Measurements from ENCODE around the gene SPC24. TPM values are rescaled to one million over a fixed set of nuclear protein-coding genes. Genes with fewer than 3 reads are reported as not detected.
"Not testable (repeated sequence)": the region's sequence is repeated elsewhere in the genome, so short reads cannot be mapped to it uniquely, and the experiment has no call there.

SPC24 gene
- total and polyA plus RNA-seq, 9 donors, result 0.47 to 2.7 (median 0.99) TPM; not detected in 1

GRCh38 chr19:11130824-11131455 is 24.6 kb downstream of the SPC24 start:
- TF ChIP-seq CTCF (IDR thresholded peaks at IDR 0.05), result peak; percentile 76 to 93 (median 90)
- no peak for TF ChIP-seq POLR2A (IDR thresholded peaks at IDR 0.05)
- no peak for TF ChIP-seq EP300 (IDR thresholded peaks at IDR 0.05)
- peak; percentile 78 to 88 (median 83) for DNase-seq
- peaks cover 1% of the 10 kb centered on the region for H3K4me1 ChIP-seq (ENCODE audit: insufficient read depth)
- H3K4me3 ChIP-seq, result no peak overlapping the region
- H3K9me3 ChIP-seq, result no peaks in the 10 kb centered on the region
- intact Hi-C loops (cut with DNase I), result loop anchor here in 3 of 4 donors (2.0 to 5.0 kb wide), 3 partner anchors 94 to 194 kb away; no protein-coding TSS in a partner anchor
- 36 to 51% (median 39%) methylated on average over 19 of the region's 19 CpGs for WGBS, 3 donors
- H3K27ac ChIP-seq, result peak overlapping the region; percentile 28 to 41
- no peaks in the 10 kb centered on the region for H3K36me3 ChIP-seq
- H3K27me3 ChIP-seq, result no peaks in the 10 kb centered on the region

GRCh38 chr19:11127905-11128304 is 27.7 kb downstream of the SPC24 start:
- intact Hi-C loops (cut with DNase I), result loop anchor here in 1 of 4 donors (5.0 to 10.0 kb wide), 2 partner anchors 96 to 193 kb away; no protein-coding TSS in a partner anchor

GRCh38 chr19:11125994-11126685 is 29.4 kb downstream of the SPC24 start:
- intact Hi-C loops (cut with DNase I), result loop anchor here in 1 of 4 donors (5.0 to 10.0 kb wide), 2 partner anchors 94 to 191 kb away; no protein-coding TSS in a partner anchor
- Histone ChIP-seq H3K9me3 (no peaks in the 10 kb centered on the region), H3K27ac (peak overlapping the region in 1 of 2 donors; percentile 22), H3K4me3 (no peak overlapping the region), H3K4me1 (ENCODE audit: insufficient read depth) (peaks cover 3% of the 10 kb centered on the region), H3K36me3 (no peaks in the 10 kb centered on the region), H3K27me3 (no peaks in the 10 kb centered on the region)
- 46% methylated on average over 11 of the region's 11 CpGs for WGBS, 3 donors
- DNase-seq, result peak; percentile 86 to 91 (median 89)
- TF ChIP-seq EP300 (IDR thresholded peaks at IDR 0.05) (no peak), CTCF (IDR thresholded peaks at IDR 0.05) (peak; percentile 67 to 85 (median 79))

More at GRCh38 chr19:11127905-11128304, 27.7 kb downstream of the SPC24 start:
- no peaks in the 10 kb centered on the region for H3K27me3 ChIP-seq
- H3K27ac ChIP-seq, result no peak overlapping the region
- no peak for DNase-seq
- H3K4me1 ChIP-seq (ENCODE audit: insufficient read depth), result peaks cover 3% of the 10 kb centered on the region
- no peaks in the 10 kb centered on the region for H3K9me3 ChIP-seq
- 84 to 89% (median 86%) methylated on average over 15 of the region's 15 CpGs for WGBS, 3 donors
- no peaks in the 10 kb centered on the region for H3K36me3 ChIP-seq
- TF ChIP-seq CTCF (IDR thresholded peaks at IDR 0.05), result no peak
- TF ChIP-seq EP300 (IDR thresholded peaks at IDR 0.05), result no peak
- no peak for TF ChIP-seq POLR2A (IDR thresholded peaks at IDR 0.05)
- no peak overlapping the region for H3K4me3 ChIP-seq

GRCh38 chr19:11124157-11124556 is 31.4 kb downstream of the SPC24 start:
- not testable (repeated sequence) for H3K9me3 ChIP-seq; H3K36me3 ChIP-seq; DNase-seq; H3K27ac ChIP-seq; H3K27me3 ChIP-seq; H3K4me3 ChIP-seq; H3K4me1 ChIP-seq (ENCODE audit: insufficient read depth)
- WGBS, 3 donors, result 95 to 100% (median 95%) methylated on average over 4 of the region's 4 CpGs
- intact Hi-C loops (cut with DNase I), result loop anchor here in 1 of 4 donors (10.0 kb wide), 1 partner anchor 189 kb away; no protein-coding TSS in a partner anchor
